ENCODE measurements around the gene RASAL1.

RASAL1 gene

DNA sequence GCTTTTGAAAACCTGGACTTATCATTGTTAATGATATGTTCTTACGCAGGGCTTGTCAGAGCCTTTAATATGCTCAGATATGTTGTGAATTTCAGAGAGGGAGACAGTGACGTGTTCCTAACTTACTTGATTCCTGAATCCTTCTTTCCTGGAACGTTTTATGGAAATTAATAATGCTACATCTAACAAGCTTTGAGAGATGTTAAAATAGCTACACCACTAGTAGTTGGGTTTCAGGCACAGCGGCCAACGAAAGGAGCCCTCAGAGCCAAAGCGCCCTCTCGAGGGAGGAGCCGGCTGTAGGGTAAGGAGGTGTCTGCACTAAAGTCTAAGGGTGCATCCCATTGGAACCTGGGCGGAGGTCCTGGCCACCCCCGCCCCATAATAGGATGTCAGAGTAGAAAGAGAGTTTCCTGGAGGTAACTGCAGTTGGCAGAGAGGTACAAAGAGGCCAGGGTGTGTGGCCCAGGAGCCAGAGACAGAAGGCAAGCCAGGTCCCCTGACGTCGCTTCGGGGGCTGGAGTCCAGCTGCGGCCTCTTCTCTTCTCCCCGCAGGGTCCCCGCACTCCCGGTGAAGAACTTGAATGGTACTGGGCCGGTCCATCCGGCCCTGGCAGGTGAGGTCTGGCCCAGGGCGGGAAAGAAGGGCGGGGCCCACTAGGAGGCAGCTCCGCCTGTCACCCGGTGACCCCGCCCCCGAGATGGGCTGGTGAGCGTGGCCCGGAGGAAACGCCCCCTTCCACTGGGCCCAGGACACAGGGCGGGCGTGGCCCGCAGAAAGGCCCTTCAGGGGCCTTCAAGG is 42.8 kb downstream of the RASAL1 start:
- H3K9me3 Mint-ChIP-seq: no peaks in the 10 kb centered on the region
- DNase-seq (no peak), ATAC-seq (no peak)
- H3K4me3 Mint-ChIP-seq: no peak overlapping the region
- H3K4me1 Mint-ChIP-seq: peaks cover 47% of the 10 kb centered on the region
- H3K27ac Mint-ChIP-seq: no peak overlapping the region
- H3K27me3 Mint-ChIP-seq: no peaks in the 10 kb centered on the region
- no peaks in the 10 kb centered on the region for H3K36me3 Mint-ChIP-seq (ENCODE audit: low read depth)

- Mint-ChIP-seq H3K9me3 (no peaks in the 10 kb centered on the region), H3K36me3 (ENCODE audit: low read depth) (no peaks in the 10 kb centered on the region), H3K27ac (no peak overlapping the region), H3K27me3 (no peaks in the 10 kb centered on the region), H3K4me1 (peaks cover 59% of the 10 kb centered on the region), H3K4me3 (no peak overlapping the region)
- no peak for DNase-seq
- ATAC-seq: no peak
Measured at GRCh38 chr12:113091506-113091905, 44.1 kb downstream of the RASAL1 start.

DNA sequence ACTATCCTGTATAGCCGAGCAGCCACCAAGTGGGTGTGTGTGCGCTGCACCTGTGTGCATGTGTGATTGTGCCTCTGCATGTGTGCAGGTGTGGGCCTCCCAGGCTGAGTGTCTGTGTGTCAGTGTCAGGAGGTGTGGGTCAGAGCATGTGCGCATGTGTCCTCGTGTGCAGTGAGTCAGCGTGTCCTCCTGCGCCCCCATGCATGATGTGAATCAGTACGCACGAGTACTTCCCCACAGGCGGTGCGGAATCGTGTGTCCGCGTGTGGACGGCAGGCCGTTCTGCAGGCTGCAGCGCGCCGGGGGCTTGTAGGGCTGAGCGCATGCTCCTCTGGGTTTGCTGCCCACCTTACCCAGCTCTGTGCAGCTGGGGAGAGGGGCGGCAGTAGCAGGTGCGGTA is 44.8 kb downstream of the RASAL1 start:
- no peak overlapping the region for H3K27ac Mint-ChIP-seq
- H3K9me3 Mint-ChIP-seq: no peaks in the 10 kb centered on the region
- DNase-seq (no peak), ATAC-seq (no peak)
- no peak overlapping the region for H3K4me3 Mint-ChIP-seq
- no peaks in the 10 kb centered on the region for H3K36me3 Mint-ChIP-seq (ENCODE audit: low read depth)
- no peaks in the 10 kb centered on the region for H3K27me3 Mint-ChIP-seq
- peaks cover 67% of the 10 kb centered on the region for H3K4me1 Mint-ChIP-seq

GRCh38 chr12:113089839-113090238 is 45.7 kb downstream of the RASAL1 start:
- Mint-ChIP-seq H3K9me3 (no peaks in the 10 kb centered on the region), H3K27me3 (no peaks in the 10 kb centered on the region), H3K36me3 (ENCODE audit: low read depth) (no peaks in the 10 kb centered on the region), H3K4me1 (peaks cover 71% of the 10 kb centered on the region), H3K27ac (no peak overlapping the region), H3K4me3 (peak overlapping the region; percentile 58)
- ATAC-seq (peak; percentile 16), DNase-seq (no peak)

- Mint-ChIP-seq H3K4me3 (peak overlapping the region; percentile 58), H3K9me3 (no peaks in the 10 kb centered on the region), H3K4me1 (peaks cover 75% of the 10 kb centered on the region), H3K27ac (peak overlapping the region; percentile 63), H3K27me3 (no peaks in the 10 kb centered on the region), H3K36me3 (ENCODE audit: low read depth) (no peaks in the 10 kb centered on the region)
- ATAC-seq (peak; percentile 69), DNase-seq (peak; percentile 66)
Measured at GRCh38 chr12:113088971-113089756, 46.4 kb downstream of the RASAL1 start.

DNA sequence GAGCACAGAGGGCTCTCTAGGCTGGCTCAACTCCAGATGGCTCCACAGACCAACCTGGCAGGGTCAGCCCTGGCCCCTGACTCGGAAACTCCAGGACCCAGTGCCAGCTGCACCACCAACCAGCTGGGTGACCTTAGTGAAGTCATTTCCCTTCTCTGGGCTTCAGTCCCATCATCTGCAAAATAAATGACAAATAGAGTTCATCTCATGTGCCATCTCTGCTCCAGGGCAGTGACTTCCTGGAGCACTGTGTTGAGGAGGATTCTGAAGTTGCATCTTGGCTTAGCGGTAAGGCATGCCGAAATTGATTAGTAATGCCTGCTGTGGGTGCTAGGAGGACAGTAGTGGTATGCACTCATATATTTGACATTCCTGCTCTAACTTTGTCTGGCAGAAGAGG is 47.5 kb downstream of the RASAL1 start:
- DNase-seq (no peak), ATAC-seq (no peak)
- Mint-ChIP-seq H3K4me1 (peaks cover 82% of the 10 kb centered on the region), H3K27me3 (no peaks in the 10 kb centered on the region), H3K27ac (peak overlapping the region; percentile 7), H3K9me3 (no peaks in the 10 kb centered on the region), H3K36me3 (ENCODE audit: low read depth) (no peaks in the 10 kb centered on the region), H3K4me3 (peak overlapping the region; percentile 58)

DNA sequence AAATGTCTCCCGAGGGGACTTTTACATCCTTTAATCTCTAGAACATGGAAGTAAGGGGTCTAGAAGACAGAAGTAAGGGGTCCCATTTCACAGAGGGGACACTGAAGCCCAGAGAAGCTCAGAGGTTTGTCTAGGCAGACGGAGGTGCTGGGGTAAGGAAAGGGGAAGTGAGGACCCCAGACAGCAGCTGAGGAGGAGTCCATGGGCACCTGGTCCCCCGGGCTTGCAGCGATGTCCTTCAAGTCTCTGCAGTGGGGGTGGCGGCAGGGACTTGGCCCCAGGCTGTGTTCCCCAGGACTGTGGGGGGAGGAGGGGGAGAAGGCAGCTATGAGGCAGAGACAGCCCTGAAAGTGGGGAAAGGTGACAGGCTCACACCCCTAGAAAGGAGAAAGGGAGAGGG is 48.4 kb downstream of the RASAL1 start:
- Mint-ChIP-seq H3K4me1 (peaks cover 81% of the 10 kb centered on the region), H3K4me3 (peak overlapping the region; percentile 24), H3K27ac (peak overlapping the region; percentile 56), H3K36me3 (ENCODE audit: low read depth) (no peaks in the 10 kb centered on the region), H3K9me3 (no peaks in the 10 kb centered on the region), H3K27me3 (no peaks in the 10 kb centered on the region)
- ATAC-seq (no peak), DNase-seq (no peak)

DNA sequence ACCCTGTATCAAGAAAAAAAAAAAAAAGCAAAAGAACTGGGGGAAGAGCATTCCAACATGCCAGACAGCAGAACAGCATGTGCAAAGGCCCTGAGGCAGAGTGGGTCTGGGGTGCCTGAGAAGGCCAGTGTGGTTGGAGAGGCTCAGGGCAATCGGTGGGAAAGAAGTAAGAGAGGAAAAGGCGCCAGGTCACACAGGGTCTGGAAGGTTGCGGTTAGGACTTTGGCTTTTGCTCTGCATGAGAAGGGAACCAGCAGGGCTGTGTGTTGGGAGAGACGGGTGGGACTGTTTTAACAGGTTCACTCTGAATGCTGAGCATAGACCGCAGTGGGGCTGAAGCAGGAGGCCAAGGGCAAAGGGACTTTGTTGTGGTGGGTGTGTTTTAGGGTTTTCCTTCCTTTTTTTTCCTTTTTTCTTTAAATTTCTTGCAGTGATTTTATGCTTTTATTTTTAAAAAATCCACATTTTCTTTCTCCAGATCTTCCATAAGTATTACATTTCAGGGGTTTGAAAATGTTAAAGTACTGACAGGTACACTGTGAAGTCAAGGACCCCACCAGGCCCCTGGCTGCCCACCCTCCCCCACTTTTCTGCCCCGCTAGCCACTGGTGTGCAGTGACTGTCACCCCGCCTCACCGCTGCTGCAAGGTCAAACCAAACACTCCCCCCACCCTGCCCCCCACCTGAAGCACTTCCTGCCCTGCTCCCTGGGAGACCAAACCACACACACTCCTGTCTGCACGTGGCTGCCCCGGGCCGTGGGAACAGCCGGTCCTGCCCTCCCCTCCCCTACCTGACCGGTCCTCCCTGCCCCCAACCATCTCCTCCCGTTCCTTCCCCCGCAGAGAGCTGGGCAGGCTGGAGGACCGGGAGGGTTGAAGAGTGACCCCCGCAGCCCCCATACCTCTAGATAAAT is 49.1 kb downstream of the RASAL1 start:
- Mint-ChIP-seq H3K4me3 (peak overlapping the region; percentile 33), H3K27me3 (no peaks in the 10 kb centered on the region)

DNA sequence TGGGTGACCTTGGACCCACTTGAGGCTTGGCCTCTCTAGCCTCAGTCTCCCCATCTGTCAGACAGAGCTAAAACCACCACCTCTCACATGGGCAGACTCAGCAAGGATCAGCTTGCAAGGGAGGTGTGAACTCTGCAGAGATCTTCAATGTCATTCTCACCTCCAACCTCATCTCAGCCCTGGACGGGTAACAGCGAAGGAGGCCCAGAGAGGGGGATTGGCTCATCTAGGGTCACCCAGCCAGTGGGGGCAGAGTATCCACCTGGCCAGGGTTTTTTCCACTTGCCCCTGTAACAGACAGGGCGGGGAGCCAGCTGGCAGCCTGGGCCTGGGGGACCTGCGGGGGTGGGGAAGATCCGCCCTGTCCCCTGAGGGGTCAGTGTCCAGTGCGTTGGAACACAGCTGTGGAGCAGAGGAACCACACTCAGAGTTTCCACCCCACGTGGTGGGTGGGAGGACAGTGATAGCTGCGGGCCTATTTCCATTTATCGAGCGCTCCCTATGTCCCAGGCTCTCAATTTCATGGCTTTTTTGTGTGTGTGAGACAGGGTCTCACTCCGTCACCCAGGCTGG is 51.6 kb downstream of the RASAL1 start:
- Mint-ChIP-seq H3K4me1 (peaks cover 64% of the 10 kb centered on the region), H3K27me3 (no peaks in the 10 kb centered on the region), H3K4me3 (no peak overlapping the region), H3K9me3 (no peaks in the 10 kb centered on the region), H3K27ac (no peak overlapping the region), H3K36me3 (ENCODE audit: low read depth) (no peaks in the 10 kb centered on the region)
- ATAC-seq (no peak), DNase-seq (no peak)

More for the DNA sequence above, 49.1 kb downstream of the RASAL1 start:
- Mint-ChIP-seq H3K9me3 (no peaks in the 10 kb centered on the region), H3K36me3 (ENCODE audit: low read depth) (no peaks in the 10 kb centered on the region), H3K4me1 (peaks cover 76% of the 10 kb centered on the region), H3K27ac (peak overlapping the region; percentile 74)
- DNase-seq (peak; percentile 48), ATAC-seq (no peak)

DNA sequence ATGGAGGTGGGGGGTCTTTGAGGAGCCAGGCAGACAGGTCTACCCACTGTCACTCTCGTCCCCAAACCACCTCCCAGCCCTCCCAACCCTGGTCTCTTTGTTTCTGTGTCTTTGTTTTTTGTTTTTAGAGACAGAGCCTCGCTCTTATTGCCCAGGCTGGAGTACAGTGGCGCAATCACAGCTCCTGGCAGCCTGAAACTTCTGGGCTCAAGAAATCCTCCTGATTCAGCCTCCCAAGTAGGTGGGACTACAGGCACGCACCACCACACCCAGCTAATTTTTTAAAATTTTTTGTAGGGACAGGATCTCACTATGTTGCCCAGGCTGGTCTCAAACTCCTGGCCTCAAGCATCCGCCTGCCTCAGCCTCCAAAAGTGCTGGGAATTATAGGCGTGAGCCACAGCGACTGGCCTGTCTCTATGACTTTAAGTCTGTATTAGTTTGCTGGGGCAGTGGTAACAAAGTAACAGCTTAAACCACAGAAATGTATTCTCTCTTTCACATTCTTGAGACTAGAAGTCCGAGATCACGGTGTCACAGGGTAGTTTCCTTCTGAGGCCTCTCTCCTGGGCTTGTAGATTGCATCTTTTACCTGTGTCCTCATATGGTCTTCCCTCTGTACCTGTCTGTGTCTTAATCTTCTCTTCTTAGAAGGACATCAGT is 52.9 kb downstream of the RASAL1 start:
- DNase-seq (no peak), ATAC-seq (no peak)
- H3K4me3 Mint-ChIP-seq: no peak overlapping the region
- H3K4me1 Mint-ChIP-seq: peaks cover 53% of the 10 kb centered on the region
- no peaks in the 10 kb centered on the region for H3K9me3 Mint-ChIP-seq
- no peak overlapping the region for H3K27ac Mint-ChIP-seq
- no peaks in the 10 kb centered on the region for H3K36me3 Mint-ChIP-seq (ENCODE audit: low read depth)
- H3K27me3 Mint-ChIP-seq: no peaks in the 10 kb centered on the region

GRCh38 chr12:113081873-113082272 is 53.7 kb downstream of the RASAL1 start:
- ATAC-seq (no peak), DNase-seq (no peak)
- Mint-ChIP-seq H3K36me3 (ENCODE audit: low read depth) (no peaks in the 10 kb centered on the region), H3K4me3 (no peak overlapping the region), H3K9me3 (no peaks in the 10 kb centered on the region), H3K27ac (no peak overlapping the region), H3K4me1 (peaks cover 46% of the 10 kb centered on the region), H3K27me3 (no peaks in the 10 kb centered on the region)

DNA sequence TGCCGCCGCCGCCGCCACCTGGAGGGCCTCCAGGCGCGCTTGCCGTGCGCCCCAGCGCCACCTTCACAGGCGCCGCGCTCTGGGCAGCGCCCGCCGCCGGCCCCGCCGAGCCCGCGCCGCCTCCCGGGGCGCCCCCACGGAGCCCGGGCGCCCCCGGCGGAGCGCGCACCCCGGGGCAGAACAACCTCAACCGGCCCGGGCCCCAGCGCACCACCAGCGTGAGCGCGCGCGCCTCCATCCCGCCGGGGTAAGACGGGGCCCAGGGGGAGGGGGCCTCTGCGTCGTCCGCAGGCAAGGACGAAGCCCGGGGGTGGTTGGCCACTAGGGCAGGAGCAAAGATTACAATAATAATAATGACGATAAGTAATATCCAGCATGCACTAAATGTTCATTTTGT is 57.7 kb downstream of the RASAL1 start:
- no peak overlapping the region for H3K27ac Mint-ChIP-seq
- no peaks in the 10 kb centered on the region for H3K36me3 Mint-ChIP-seq (ENCODE audit: low read depth)
- H3K27me3 Mint-ChIP-seq: no peaks in the 10 kb centered on the region
- no peak for DNase-seq
- H3K9me3 Mint-ChIP-seq: no peaks in the 10 kb centered on the region
- H3K4me1 Mint-ChIP-seq: peaks cover 40% of the 10 kb centered on the region
- ATAC-seq: no peak
- H3K4me3 Mint-ChIP-seq: no peak overlapping the region

DNA sequence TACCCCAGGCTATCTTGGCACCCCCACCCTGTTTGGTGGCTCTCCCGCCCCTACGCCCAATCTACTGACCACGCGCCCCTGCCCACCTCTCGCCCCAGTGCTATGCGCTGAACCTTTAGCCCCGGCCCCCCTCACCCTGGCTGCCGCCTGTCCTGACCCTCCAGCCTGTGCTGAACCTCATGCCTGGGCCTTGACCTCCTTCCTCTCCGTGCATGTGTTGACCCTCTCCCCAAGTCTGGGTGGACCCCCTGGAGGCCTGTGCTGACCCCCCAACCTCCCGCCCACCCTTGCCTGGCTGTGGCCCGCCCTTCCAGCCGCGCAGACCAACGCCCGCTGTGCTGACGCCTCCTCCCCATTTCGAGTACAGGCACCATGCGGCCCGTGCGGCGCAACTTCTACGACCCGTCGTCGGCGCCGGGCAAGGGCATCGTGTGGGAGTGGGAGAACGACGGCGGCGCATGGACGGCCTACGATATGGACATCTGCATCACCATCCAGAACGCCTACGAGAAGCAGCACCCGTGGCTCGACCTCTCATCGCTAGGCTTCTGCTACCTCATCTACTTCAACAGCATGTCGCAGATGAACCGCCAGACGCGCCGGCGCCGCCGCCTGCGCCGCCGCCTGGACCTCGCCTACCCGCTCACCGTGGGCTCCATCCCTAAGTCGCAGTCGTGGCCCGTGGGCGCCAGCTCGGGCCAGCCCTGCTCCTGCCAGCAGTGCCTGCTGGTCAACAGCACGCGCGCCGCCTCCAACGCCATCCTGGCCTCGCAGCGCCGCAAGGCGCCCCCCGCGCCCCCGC is 58.3 kb downstream of the RASAL1 start:
- Mint-ChIP-seq H3K9me3 (no peaks in the 10 kb centered on the region), H3K4me1 (peaks cover 38% of the 10 kb centered on the region), H3K36me3 (ENCODE audit: low read depth) (no peaks in the 10 kb centered on the region), H3K27ac (no peak overlapping the region), H3K27me3 (no peaks in the 10 kb centered on the region), H3K4me3 (no peak overlapping the region)
- no peak for ATAC-seq
- DNase-seq: no peak

All from activated naive CD8-positive, alpha-beta T cell treated with anti-CD3 and anti-CD28 coated beads, Interleukin-2, amount 50 U/mL, for 24 hours (primary cell).